GM12878 (cell line): ENCODE data around the gene RIC1. TPM values are rescaled to one million over a fixed set of nuclear protein-coding genes. Genes with fewer than 3 reads are reported as not detected.

Source experiments
- ATAC-seq: fragments of 200-7000 bp; cut with Tn5 transposase; 3 replicates; pipeline ENCODE4 v1.9.1; 2020; ENCODE audit warnings: mild to moderate bottlenecking, moderate library complexity
- BruUV-seq: library from RNA; stranded (reverse); fragments of 400-500 nt; replicated peaks from 2 replicates; lab custom pipeline; 2021; lab: Mats Ljungman, UMichigan
- CTCF ChIA-PET: fragments of 300-600 bp; sonication (Branson Sonifier 250); formaldehyde crosslinking; extraction: SDS; loops from one replicate; lab custom pipeline; 2021; ENCODE audit warnings: inconsistent platforms; lab: Yijun Ruan, JAX
- POLR2A ChIA-PET: fragments of 350-600 bp; formaldehyde crosslinking; extraction: SDS; loops from one replicate; lab custom pipeline; 2021; ENCODE audit warnings: inconsistent platforms; lab: Charles Lee
- RAD21 ChIA-PET: fragments of 300-600 bp; sonication (Branson Sonifier 250); formaldehyde crosslinking; loops from one replicate; lab custom pipeline; 2023; ENCODE audit warnings: antibody characterized with exemption; ENCODE audit not compliant: unreplicated experiment; lab: Charles Lee
- SMC1A ChIA-PET: fragments of 300-600 bp; sonication (Branson Sonifier 250); formaldehyde crosslinking; loops from one replicate; lab custom pipeline; 2023; ENCODE audit not compliant: unreplicated experiment, uncharacterized antibody; lab: Charles Lee
- DNase-seq: peaks from one replicate; pipeline ENCODE4 v3.0.0-alpha.2; 2011; ENCODE audit warnings: low read depth, low spot score
- FAIRE-seq: peaks from 3 replicates; lab custom pipeline; 2011; peaks lifted over from hg19 to GRCh38; lab: Jason Lieb, UNC
- H2AFZ ChIP-seq: 2 replicates; pipeline ENCODE4 v1.6.0; 2011; ENCODE audit warnings: low read depth, low read length, control low read depth; ENCODE audit not compliant: control insufficient read depth
- H3K27ac ChIP-seq: 2 replicates; pipeline ENCODE4 v1.5.1; 2011; ENCODE audit warnings: control low read depth; ENCODE audit not compliant: control insufficient read depth, insufficient read depth
- H3K27me3 ChIP-seq, 2 experiments: replicated peaks in 1 of 2; 2 replicates each; pipeline versions ENCODE4 v1.6.0 to v1.6.1; 2011; ENCODE audit warnings: low read length in 1 of 2; ENCODE audit not compliant: control insufficient read depth in 2 of 2, insufficient read depth in 2 of 2
- H3K36me3 ChIP-seq, 2 experiments: 2 replicates each; pipeline ENCODE4 v1.5.1; 2011; ENCODE audit warnings: low read length in 1 of 2; ENCODE audit not compliant: control insufficient read depth in 2 of 2, insufficient read depth in 2 of 2
- H3K4me1 ChIP-seq: 2 replicates; pipeline ENCODE4 v1.6.1; 2011; ENCODE audit warnings: mild to moderate bottlenecking, low read length, moderate library complexity, mixed read lengths; ENCODE audit not compliant: control insufficient read depth, insufficient read depth
- H3K4me2 ChIP-seq: 2 replicates; pipeline ENCODE4 v1.6.0; 2011; ENCODE audit warnings: control low read depth; ENCODE audit not compliant: control insufficient read depth, insufficient read depth
- H3K4me3 ChIP-seq: fragments of 200-600 bp; sonication (generic); 2 replicates; pipeline ENCODE4 v1.5.1; 2016
- H3K79me2 ChIP-seq: 2 replicates; pipeline ENCODE4 v1.6.0; 2011; ENCODE audit warnings: low read length; ENCODE audit not compliant: control insufficient read depth, insufficient read depth
- H3K9ac ChIP-seq: 2 replicates; pipeline ENCODE4 v1.8.0; 2011; ENCODE audit warnings: low read length, control low read depth, mixed read lengths; ENCODE audit not compliant: control insufficient read depth, insufficient read depth
- H3K9me3 ChIP-seq: replicated peaks from 3 replicates; pipeline ENCODE4 v1.5.1; 2011; ENCODE audit warnings: mild to moderate bottlenecking, low read length; ENCODE audit not compliant: control insufficient read depth, insufficient read depth
- H4K20me1 ChIP-seq: 2 replicates; pipeline ENCODE4 v1.6.0; 2011; ENCODE audit not compliant: control insufficient read depth, insufficient read depth
- ASH2L ChIP-seq: fragments of 300-600, 200-600 bp; sonication (generic); IDR thresholded peaks from 2 replicates; pipeline ENCODE4 v1.6.1; 2017; ENCODE audit warnings: low read depth, mild to moderate bottlenecking, borderline replicate concordance
- BCL3 ChIP-seq: IDR thresholded peaks from 2 replicates; pipeline ENCODE4 v1.6.1; 2011; ENCODE audit warnings: borderline replicate concordance, low read depth, mild to moderate bottlenecking, moderate library complexity, low read length; ENCODE audit not compliant: insufficient read depth, poor library complexity, severe bottlenecking
- MTA2 ChIP-seq: fragments of 450-650 bp; IDR thresholded peaks from 2 replicates; pipeline ENCODE4 v1.6.1; 2016; ENCODE audit warnings: low read depth, mild to moderate bottlenecking, moderate library complexity
- MYB ChIP-seq: fragments of 150-350 bp; IDR thresholded peaks from 2 replicates; pipeline ENCODE4 v1.6.1; 2014; ENCODE audit warnings: mild to moderate bottlenecking, low read depth, low read length, borderline replicate concordance
- NRF1 ChIP-seq: conservative IDR thresholded peaks from 2 replicates; pipeline ENCODE4 v1.6.1; 2011; ENCODE audit warnings: mild to moderate bottlenecking, low read depth, low read length, improper control_type of control experiment
- PKNOX1 ChIP-seq: fragments of 450-650 bp; IDR thresholded peaks from 2 replicates; pipeline ENCODE4 v1.6.1; 2016; ENCODE audit warnings: mild to moderate bottlenecking
- POLR2A ChIP-seq: IDR thresholded peaks from 2 replicates; pipeline ENCODE4 v1.6.1; 2011; ENCODE audit warnings: low read depth, mild to moderate bottlenecking, low read length
- POU2F2 ChIP-seq: IDR thresholded peaks from 3 replicates; pipeline ENCODE4 v1.6.1; 2011; ENCODE audit warnings: low read depth, mild to moderate bottlenecking, low read length, borderline replicate concordance
- RELA ChIP-seq: fragments of 450-650 bp; IDR thresholded peaks from 2 replicates; pipeline ENCODE4 v1.8.0; 2014; ENCODE audit warnings: borderline replicate concordance; ENCODE audit not compliant: partially characterized antibody
- SMARCA5 ChIP-seq: fragments of 450-650 bp; IDR thresholded peaks from 2 replicates; pipeline ENCODE4 v1.6.1; 2017; ENCODE audit warnings: mild to moderate bottlenecking
- SUZ12 ChIP-seq: fragments of 200-600 bp; sonication (generic); IDR thresholded peaks from one replicate; pipeline ENCODE4 v1.6.1; 2018; ENCODE audit warnings: antibody characterized with exemption, mild to moderate bottlenecking; ENCODE audit not compliant: unreplicated experiment
- WGBS: methylation state at CpG from one replicate; pipeline ENCODE4 v1.1.6; 2016; ENCODE audit warnings: low lambda C conversion rate; ENCODE audit not compliant: insufficient replicate concordance, insufficient coverage; ENCODE audit errors: missing lambda C conversion rate; 5-methylcytosine and 5-hydroxymethylcytosine counted together
- in situ Hi-C: fragments of 300-500 bp; cut with MboI; formaldehyde crosslinking; loops from 9 replicates; pipeline ENCODE4 v1.14.3; 2018; ENCODE audit warnings: mixed read lengths
- intact Hi-C: fragments of 100-400 bp; cut with micrococcal nuclease; formaldehyde crosslinking; loops from one replicate; pipeline ENCODE4 v1.14.2; 2022; ENCODE audit not compliant: unreplicated experiment
- polyA plus RNA-seq, 11 experiments: library from polyadenylated mRNA; depleted of rRNA in 4 of 11; unstranded in 6 of 11; stranded (reverse) in 5 of 11; fragments of >200 nt; fragmentation: Nextera tagmentation in 4 of 11; fragmentation: Illumina TruSeq in 1 of 11; extraction: Ambion mirVana in 4 of 11; extraction: Trizol in 1 of 11; gene quantifications; 1 replicate in 1 of 11; 2 replicates in 10 of 11; pipeline versions ENCODE4 v1.2.1 to v1.2.3, GENCODE V29; 2011 to 2016; ENCODE audit warnings: inconsistent platforms in 2 of 11, missing spikeins in 2 of 11, low read depth in 1 of 11
- total RNA-seq, 4 experiments: library from RNA; depleted of rRNA in 3 of 4; stranded (reverse); fragments of >200 nt in 3 of 4; fragmentation: Illumina TruSeq in 1 of 4; extraction: Trizol in 1 of 4; gene quantifications; 2 replicates each; pipeline versions ENCODE4 v1.2.1 to v1.2.3, GENCODE V29; 2013 to 2021
- TF ChIP-seq, protein P1 (sequence below): IDR thresholded peaks from 2 replicates; pipeline ENCODE4 v1.6.1; 2012; ENCODE audit warnings: improper control_type of control experiment, low read depth, low read length; ENCODE audit not compliant: insufficient replicate concordance
- TF ChIP-seq, protein P2 (sequence below): fragments of 450-650 bp; formaldehyde crosslinking; IDR thresholded peaks from 2 replicates; pipeline ENCODE4 v1.5.0; 2022; ENCODE audit warnings: mild to moderate bottlenecking, missing genetic modification characterization

Gene RIC1
- total and polyA plus RNA-seq, 10 of the 15 experiments (the other 5 are each of a cell fraction or from before 2014, with no cell fraction given) = 6.2 to 59.8 (median 33.3) TPM

- H3K36me3 ChIP-seq = peaks cover 0 to 19% of the 10 kb centered on the region in 2 experiments; a peak in 3 of 4 replicates
- no peaks in the 10 kb centered on the region for H4K20me1 ChIP-seq
- H3K9ac ChIP-seq = no peak overlapping the region
- no peaks in the 10 kb centered on the region for H3K27me3 ChIP-seq
- no peak overlapping the region for H3K4me2 ChIP-seq
- H3K79me2 ChIP-seq = no peaks in the 10 kb centered on the region
- 75% methylated on average over 3 of the region's 3 CpGs for WGBS
- in situ Hi-C loops (no loop called here), intact Hi-C loops (no loop called here)
- FAIRE-seq = no peak
- ATAC-seq = no peak
- H3K4me1 ChIP-seq = no peaks in the 10 kb centered on the region
- no peak overlapping the region for H2AFZ ChIP-seq
- no peaks in the 10 kb centered on the region for H3K9me3 ChIP-seq
- BruUV-seq = no TSS peak
- H3K27ac ChIP-seq = no peak overlapping the region
- POLR2A ChIA-PET = no interaction called here
- H3K4me3 ChIP-seq = no peak overlapping the region
- no peak for DNase-seq
- CTCF ChIA-PET = no interaction called here
- RAD21 ChIA-PET = no interaction called here
- SMC1A ChIA-PET = no interaction called here
- no peak for TF ChIP-seq MYB
- TF ChIP-seq SMARCA5 = no peak
- no peak for TF ChIP-seq MTA2
- TF ChIP-seq SUZ12 = no peak
- TF ChIP-seq NRF1 = no peak
- no peak for TF ChIP-seq RELA
- TF ChIP-seq, protein P1, sequence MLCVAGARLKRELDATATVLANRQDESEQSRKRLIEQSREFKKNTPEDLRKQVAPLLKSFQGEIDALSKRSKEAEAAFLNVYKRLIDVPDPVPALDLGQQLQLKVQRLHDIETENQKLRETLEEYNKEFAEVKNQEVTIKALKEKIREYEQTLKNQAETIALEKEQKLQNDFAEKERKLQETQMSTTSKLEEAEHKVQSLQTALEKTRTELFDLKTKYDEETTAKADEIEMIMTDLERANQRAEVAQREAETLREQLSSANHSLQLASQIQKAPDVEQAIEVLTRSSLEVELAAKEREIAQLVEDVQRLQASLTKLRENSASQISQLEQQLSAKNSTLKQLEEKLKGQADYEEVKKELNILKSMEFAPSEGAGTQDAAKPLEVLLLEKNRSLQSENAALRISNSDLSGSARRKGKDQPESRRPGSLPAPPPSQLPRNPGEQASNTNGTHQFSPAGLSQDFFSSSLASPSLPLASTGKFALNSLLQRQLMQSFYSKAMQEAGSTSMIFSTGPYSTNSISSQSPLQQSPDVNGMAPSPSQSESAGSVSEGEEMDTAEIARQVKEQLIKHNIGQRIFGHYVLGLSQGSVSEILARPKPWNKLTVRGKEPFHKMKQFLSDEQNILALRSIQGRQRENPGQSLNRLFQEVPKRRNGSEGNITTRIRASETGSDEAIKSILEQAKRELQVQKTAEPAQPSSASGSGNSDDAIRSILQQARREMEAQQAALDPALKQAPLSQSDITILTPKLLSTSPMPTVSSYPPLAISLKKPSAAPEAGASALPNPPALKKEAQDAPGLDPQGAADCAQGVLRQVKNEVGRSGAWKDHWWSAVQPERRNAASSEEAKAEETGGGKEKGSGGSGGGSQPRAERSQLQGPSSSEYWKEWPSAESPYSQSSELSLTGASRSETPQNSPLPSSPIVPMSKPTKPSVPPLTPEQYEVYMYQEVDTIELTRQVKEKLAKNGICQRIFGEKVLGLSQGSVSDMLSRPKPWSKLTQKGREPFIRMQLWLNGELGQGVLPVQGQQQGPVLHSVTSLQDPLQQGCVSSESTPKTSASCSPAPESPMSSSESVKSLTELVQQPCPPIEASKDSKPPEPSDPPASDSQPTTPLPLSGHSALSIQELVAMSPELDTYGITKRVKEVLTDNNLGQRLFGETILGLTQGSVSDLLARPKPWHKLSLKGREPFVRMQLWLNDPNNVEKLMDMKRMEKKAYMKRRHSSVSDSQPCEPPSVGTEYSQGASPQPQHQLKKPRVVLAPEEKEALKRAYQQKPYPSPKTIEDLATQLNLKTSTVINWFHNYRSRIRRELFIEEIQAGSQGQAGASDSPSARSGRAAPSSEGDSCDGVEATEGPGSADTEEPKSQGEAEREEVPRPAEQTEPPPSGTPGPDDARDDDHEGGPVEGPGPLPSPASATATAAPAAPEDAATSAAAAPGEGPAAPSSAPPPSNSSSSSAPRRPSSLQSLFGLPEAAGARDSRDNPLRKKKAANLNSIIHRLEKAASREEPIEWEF = no peak
- TF ChIP-seq BCL3 = no peak
- TF ChIP-seq ASH2L = no peak
- TF ChIP-seq PKNOX1 = no peak
- TF ChIP-seq, protein P2, sequence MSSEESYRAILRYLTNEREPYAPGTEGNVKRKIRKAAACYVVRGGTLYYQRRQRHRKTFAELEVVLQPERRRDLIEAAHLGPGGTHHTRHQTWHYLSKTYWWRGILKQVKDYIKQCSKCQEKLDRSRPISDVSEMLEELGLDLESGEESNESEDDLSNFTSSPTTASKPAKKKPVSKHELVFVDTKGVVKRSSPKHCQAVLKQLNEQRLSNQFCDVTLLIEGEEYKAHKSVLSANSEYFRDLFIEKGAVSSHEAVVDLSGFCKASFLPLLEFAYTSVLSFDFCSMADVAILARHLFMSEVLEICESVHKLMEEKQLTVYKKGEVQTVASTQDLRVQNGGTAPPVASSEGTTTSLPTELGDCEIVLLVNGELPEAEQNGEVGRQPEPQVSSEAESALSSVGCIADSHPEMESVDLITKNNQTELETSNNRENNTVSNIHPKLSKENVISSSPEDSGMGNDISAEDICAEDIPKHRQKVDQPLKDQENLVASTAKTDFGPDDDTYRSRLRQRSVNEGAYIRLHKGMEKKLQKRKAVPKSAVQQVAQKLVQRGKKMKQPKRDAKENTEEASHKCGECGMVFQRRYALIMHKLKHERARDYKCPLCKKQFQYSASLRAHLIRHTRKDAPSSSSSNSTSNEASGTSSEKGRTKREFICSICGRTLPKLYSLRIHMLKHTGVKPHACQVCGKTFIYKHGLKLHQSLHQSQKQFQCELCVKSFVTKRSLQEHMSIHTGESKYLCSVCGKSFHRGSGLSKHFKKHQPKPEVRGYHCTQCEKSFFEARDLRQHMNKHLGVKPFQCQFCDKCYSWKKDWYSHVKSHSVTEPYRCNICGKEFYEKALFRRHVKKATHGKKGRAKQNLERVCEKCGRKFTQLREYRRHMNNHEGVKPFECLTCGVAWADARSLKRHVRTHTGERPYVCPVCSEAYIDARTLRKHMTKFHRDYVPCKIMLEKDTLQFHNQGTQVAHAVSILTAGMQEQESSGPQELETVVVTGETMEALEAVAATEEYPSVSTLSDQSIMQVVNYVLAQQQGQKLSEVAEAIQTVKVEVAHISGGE (CRISPR knock-in tag) = no peak
- TF ChIP-seq POU2F2 = no peak
- no peak for TF ChIP-seq POLR2A
Observed at GRCh38 chr9:5813824-5814223, 184.9 kb downstream of the RIC1 start.
